ENCODE results near the gene VAT1L.

The VAT1L gene

DNA sequence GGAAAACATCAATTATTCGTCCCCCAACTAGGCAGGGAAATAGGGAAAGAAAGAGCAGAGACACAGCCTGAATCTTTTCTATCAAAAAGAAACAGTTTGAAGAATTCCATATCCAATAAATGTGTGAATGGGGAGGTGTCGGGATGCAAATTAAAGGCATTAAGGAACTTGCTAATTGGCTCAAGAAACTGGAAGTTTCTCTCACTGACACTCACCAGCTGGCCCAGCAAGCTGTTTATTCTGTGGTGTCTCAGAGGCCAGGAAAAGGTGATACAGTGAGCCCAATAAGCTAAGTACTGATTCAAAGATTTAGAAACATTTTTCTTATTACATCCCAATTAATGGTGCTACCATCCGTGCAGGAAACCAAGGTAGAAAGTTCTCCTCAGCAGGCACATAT is 129.6 kb downstream of the VAT1L start:
- no peak for TF ChIP-seq EP300 (IDR thresholded peaks at IDR 0.05; ENCODE audit: borderline replicate concordance)
- TF ChIP-seq, protein P1, sequence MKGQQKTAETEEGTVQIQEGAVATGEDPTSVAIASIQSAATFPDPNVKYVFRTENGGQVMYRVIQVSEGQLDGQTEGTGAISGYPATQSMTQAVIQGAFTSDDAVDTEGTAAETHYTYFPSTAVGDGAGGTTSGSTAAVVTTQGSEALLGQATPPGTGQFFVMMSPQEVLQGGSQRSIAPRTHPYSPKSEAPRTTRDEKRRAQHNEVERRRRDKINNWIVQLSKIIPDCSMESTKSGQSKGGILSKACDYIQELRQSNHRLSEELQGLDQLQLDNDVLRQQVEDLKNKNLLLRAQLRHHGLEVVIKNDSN (IDR thresholded peaks at IDR 0.05): no peak
- no peak for TF ChIP-seq TEAD4 (IDR thresholded peaks at IDR 0.05)
- TF ChIP-seq CREB1 (IDR thresholded peaks at IDR 0.05; ENCODE audit: low read depth): no peak
- TF ChIP-seq TCF12 (IDR thresholded peaks at IDR 0.05; ENCODE audit: low read depth): no peak
- TF ChIP-seq ZBTB7A (IDR thresholded peaks at IDR 0.05; ENCODE audit: low read depth): no peak
- TF ChIP-seq RAD21 (IDR thresholded peaks at IDR 0.05; ENCODE audit: low read depth): no peak
- no peak for TF ChIP-seq CEBPB (IDR thresholded peaks at IDR 0.05)
- TF ChIP-seq EGR1 (IDR thresholded peaks at IDR 0.05): no peak
- no peak for TF ChIP-seq FOXM1 (IDR thresholded peaks at IDR 0.05; ENCODE audit: borderline replicate concordance, low read depth)

DNA sequence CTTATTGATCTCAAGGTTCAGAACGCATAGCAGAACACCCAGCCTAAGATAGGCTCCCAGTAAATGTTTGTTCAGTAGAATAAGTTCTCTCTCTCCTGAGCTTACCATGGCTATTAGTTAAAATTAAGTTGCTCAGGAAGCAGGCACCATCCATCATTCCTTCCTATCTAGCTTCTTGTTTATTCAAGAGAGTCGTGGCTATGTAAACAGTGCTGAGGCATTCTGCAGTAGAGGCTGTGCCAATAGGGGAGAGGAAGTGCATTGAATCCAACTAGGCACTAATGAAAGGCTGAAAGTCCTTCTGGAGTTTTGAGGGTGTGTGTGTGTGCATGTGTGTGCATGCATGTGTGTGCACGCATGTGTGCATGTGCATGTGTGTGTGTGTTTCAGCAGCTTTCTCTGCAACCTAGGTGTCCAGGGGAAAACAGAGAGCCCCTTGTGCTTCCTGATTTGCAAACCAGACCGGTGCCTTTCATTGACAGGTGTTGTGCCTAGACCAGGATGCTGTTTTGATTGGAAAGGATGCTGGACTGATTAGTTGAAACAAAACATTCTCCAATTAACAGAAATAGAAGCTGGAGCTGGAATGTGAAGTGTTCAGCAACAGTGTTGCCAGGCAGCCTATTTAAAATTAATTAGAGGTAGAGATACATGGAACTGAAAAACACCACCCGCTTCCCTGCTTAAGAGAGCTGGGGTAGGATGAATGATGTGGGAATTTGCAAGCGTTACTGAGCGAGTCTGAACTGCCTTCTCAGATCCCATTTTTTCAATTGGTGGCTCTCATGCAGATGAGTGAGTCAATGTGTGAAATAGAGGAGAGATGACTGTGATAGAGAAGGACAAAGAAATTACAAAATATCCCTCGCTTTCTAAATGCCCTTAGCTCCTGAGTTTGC is 130.7 kb downstream of the VAT1L start:
- TF ChIP-seq FOXM1 (IDR thresholded peaks at IDR 0.05; ENCODE audit: borderline replicate concordance, low read depth): no peak
- no peak for TF ChIP-seq RAD21 (IDR thresholded peaks at IDR 0.05; ENCODE audit: low read depth)
- TF ChIP-seq, protein P2, sequence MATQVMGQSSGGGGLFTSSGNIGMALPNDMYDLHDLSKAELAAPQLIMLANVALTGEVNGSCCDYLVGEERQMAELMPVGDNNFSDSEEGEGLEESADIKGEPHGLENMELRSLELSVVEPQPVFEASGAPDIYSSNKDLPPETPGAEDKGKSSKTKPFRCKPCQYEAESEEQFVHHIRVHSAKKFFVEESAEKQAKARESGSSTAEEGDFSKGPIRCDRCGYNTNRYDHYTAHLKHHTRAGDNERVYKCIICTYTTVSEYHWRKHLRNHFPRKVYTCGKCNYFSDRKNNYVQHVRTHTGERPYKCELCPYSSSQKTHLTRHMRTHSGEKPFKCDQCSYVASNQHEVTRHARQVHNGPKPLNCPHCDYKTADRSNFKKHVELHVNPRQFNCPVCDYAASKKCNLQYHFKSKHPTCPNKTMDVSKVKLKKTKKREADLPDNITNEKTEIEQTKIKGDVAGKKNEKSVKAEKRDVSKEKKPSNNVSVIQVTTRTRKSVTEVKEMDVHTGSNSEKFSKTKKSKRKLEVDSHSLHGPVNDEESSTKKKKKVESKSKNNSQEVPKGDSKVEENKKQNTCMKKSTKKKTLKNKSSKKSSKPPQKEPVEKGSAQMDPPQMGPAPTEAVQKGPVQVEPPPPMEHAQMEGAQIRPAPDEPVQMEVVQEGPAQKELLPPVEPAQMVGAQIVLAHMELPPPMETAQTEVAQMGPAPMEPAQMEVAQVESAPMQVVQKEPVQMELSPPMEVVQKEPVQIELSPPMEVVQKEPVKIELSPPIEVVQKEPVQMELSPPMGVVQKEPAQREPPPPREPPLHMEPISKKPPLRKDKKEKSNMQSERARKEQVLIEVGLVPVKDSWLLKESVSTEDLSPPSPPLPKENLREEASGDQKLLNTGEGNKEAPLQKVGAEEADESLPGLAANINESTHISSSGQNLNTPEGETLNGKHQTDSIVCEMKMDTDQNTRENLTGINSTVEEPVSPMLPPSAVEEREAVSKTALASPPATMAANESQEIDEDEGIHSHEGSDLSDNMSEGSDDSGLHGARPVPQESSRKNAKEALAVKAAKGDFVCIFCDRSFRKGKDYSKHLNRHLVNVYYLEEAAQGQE (IDR thresholded peaks at IDR 0.05; ENCODE audit: low read depth): no peak
- TF ChIP-seq, protein P3, sequence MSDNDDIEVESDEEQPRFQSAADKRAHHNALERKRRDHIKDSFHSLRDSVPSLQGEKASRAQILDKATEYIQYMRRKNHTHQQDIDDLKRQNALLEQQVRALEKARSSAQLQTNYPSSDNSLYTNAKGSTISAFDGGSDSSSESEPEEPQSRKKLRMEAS (IDR thresholded peaks at IDR 0.05): no peak
- no peak for TF ChIP-seq TAF1 (IDR thresholded peaks at IDR 0.05; ENCODE audit: low read depth)
- no peak for TF ChIP-seq CEBPB (IDR thresholded peaks at IDR 0.05)
- no peak for TF ChIP-seq YY1 (IDR thresholded peaks at IDR 0.05; ENCODE audit: low read depth)
- no peak for TF ChIP-seq EP300 (IDR thresholded peaks at IDR 0.05; ENCODE audit: borderline replicate concordance)
- TF ChIP-seq, protein P1 (IDR thresholded peaks at IDR 0.05): no peak

DNA sequence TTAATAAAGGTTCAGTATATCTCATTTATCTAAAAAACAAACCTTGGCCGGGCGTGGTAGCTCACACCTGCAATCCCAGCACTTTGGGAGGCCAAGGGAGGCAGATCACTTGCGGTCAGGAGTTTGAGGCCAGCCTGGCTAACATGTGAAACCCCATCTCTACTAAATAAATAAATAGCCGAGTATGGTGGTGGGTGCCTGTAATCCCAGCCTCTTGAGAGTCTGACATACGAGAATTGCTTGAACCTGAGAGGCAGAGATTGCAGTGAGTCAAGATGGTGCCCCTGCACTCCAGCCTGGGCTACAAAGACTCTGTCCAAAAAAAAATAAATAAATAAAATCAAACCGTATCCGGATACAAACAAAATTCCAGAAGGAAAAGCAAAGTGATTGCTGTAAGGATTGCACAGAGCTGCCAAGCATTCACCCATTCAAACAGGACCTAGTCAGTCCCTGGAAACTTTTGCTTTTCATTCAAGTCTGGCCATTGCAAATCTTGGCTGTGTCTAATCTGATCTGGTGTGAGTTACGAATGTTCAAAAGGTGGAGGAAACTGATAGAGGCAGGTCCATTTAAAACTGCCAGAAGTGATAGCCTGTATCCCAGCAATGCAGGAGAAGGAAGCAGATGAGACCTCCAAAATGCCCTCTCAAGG is 131.5 kb downstream of the VAT1L start:
- TF ChIP-seq CREB1 (IDR thresholded peaks at IDR 0.05; ENCODE audit: low read depth) (no peak), TCF12 (IDR thresholded peaks at IDR 0.05; ENCODE audit: low read depth) (no peak), YY1 (IDR thresholded peaks at IDR 0.05; ENCODE audit: low read depth) (no peak)
- TF ChIP-seq, protein P2 (IDR thresholded peaks at IDR 0.05; ENCODE audit: low read depth): no peak

DNA sequence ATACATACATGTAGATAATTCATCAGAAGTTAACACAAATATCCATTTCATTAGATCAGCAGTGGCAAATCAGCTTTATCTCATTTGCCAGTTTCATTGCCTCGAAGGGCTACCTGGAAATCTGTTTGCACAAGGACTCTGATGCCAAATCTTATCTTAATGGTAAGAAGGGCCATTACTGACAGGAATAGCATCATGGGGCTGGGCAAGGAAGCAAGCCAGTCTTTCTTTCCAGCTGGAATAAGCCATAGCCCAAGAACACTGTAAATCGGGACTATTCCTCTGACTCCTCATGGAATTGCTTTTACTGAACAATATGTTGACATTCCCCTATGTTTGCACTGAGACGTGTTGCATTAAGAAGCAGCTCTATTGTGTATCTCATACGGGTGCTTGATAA is 132.6 kb downstream of the VAT1L start:
- no peak for TF ChIP-seq NFIC (IDR thresholded peaks at IDR 0.05)
- no peak for TF ChIP-seq YY1 (IDR thresholded peaks at IDR 0.05; ENCODE audit: low read depth)
- TF ChIP-seq EGR1 (IDR thresholded peaks at IDR 0.05): no peak
- TF ChIP-seq FOXM1 (IDR thresholded peaks at IDR 0.05; ENCODE audit: borderline replicate concordance, low read depth): no peak
- TF ChIP-seq, protein P2 (IDR thresholded peaks at IDR 0.05; ENCODE audit: low read depth): no peak
- no peak for TF ChIP-seq TCF12 (IDR thresholded peaks at IDR 0.05; ENCODE audit: low read depth)
- no peak for TF ChIP-seq TEAD4 (IDR thresholded peaks at IDR 0.05)
- no peak for TF ChIP-seq ZBTB7A (IDR thresholded peaks at IDR 0.05; ENCODE audit: low read depth)
